ENCODE measurements around the gene RAB11B. TPM values are rescaled to one million over a fixed set of nuclear protein-coding genes. Genes with fewer than 3 reads are reported as not detected.
"Not testable (repeated sequence)": the region's sequence is repeated elsewhere in the genome, so short reads cannot be mapped to it uniquely, and the experiment has no call there.

The RAB11B gene
- 92.1 and 100 TPM in 2 replicates for total RNA-seq

- CTCF ChIA-PET = interaction anchor here (1.2 kb wide), 1 partner anchor 23 kb away, joined by 4 read pairs; the partner anchor contains the start of gene MARCHF2
- POLR2A ChIA-PET = interaction anchor here (0.5 to 2.2 kb wide), 12 partner anchors 10 to 688 kb away, joined by 3 to 17 read pairs (median 4); partner anchors contain the start of genes FCER2, HNRNPM, MARCHF2 and NDUFA7
- no peak for TF ChIP-seq CTCF (IDR thresholded peaks at IDR 0.05)
- peak within 1 kb of the TSS; percentile 94 for H3K27ac Mint-ChIP-seq
- peak within 1 kb of the TSS; percentile 95 for H3K4me3 Mint-ChIP-seq
- H3K4me1 Mint-ChIP-seq = peaks cover 27% of the 10 kb centered on the region
- H3K27me3 Mint-ChIP-seq = no peaks in the 10 kb centered on the region
- intact Hi-C loops (cut with micrococcal nuclease) = loop anchor here (1.0 to 10.0 kb wide), 7 partner anchors 23 to 470 kb away; partner anchors contain the start of genes HNRNPM, KANK3, MARCHF2 and NDUFA7
- peaks cover 12% of the 10 kb centered on the region for H3K36me3 Mint-ChIP-seq (ENCODE audit: low read depth)
- DNase-seq (peak; percentile 92), ATAC-seq (ENCODE audit: low read depth) (peak; percentile 88)
- peaks cover 3% of the 10 kb centered on the region for H3K9me3 Mint-ChIP-seq
Measured at GRCh38 chr19:8389891-8390616, at the start of gene RAB11B. Gene RAB11B (plus strand): TSS chr19:8390360. CDS start chr19:8390417, 57 bp downstream.

GRCh38 chr19:8341504-8341903, 48.7 kb upstream of the RAB11B start:
- not testable (repeated sequence) for H3K27ac Mint-ChIP-seq; ATAC-seq (ENCODE audit: low read depth); H3K36me3 Mint-ChIP-seq (ENCODE audit: low read depth); DNase-seq; H3K4me3 Mint-ChIP-seq; H3K4me1 Mint-ChIP-seq; H3K9me3 Mint-ChIP-seq
- H3K27me3 Mint-ChIP-seq = peaks cover 28% of the 10 kb centered on the region
- CTCF ChIA-PET = interaction anchor here (0.8 to 2.4 kb wide), 2 partner anchors 11 to 16 kb away, joined by 3 to 7 read pairs; no protein-coding TSS in a partner anchor
- POLR2A ChIA-PET = interaction anchor here (0.9 kb wide), 1 partner anchor 819 kb away, joined by 7 read pairs; the partner anchor contains the start of gene MCOLN1
- intact Hi-C loops (cut with micrococcal nuclease) = loop anchor here (5.0 kb wide), 2 partner anchors 51 to 171 kb away; partner anchors contain the start of genes RAB11B and ZNF414

- H3K27me3 Mint-ChIP-seq = peaks cover 25% of the 10 kb centered on the region
- H3K36me3 Mint-ChIP-seq (ENCODE audit: low read depth) = no peaks in the 10 kb centered on the region
- POLR2A ChIA-PET = interaction anchor here (0.6 kb wide), 1 partner anchor 11 kb away, joined by 6 read pairs; no protein-coding TSS in a partner anchor
- H3K4me3 Mint-ChIP-seq = no peak overlapping the region
- CTCF ChIA-PET = no interaction called here
- DNase-seq (no peak), ATAC-seq (ENCODE audit: low read depth) (no peak)
- H3K9me3 Mint-ChIP-seq = no peaks in the 10 kb centered on the region
- peaks cover 6% of the 10 kb centered on the region for H3K4me1 Mint-ChIP-seq
- intact Hi-C loops (cut with micrococcal nuclease) = loop anchor here (5.0 kb wide), 2 partner anchors 50 to 170 kb away; partner anchors contain the start of genes RAB11B and ZNF414
- no peak for TF ChIP-seq CTCF (IDR thresholded peaks at IDR 0.05)
- H3K27ac Mint-ChIP-seq = no peak overlapping the region
Measured at GRCh38 chr19:8342316-8342683, 47.9 kb upstream of the RAB11B start.

- DNase-seq (peak; percentile 74), ATAC-seq (ENCODE audit: low read depth) (peak; percentile 100)
- TF ChIP-seq CTCF (IDR thresholded peaks at IDR 0.05) = no peak
- Mint-ChIP-seq H3K4me3 (peak within 1 kb of the TSS; percentile 75), H3K36me3 (ENCODE audit: low read depth) (no peaks in the 10 kb centered on the region), H3K9me3 (no peaks in the 10 kb centered on the region), H3K27ac (no peak within 1 kb of the TSS), H3K4me1 (peaks cover 6% of the 10 kb centered on the region), H3K27me3 (peaks cover 21% of the 10 kb centered on the region)
- POLR2A ChIA-PET = interaction anchor here (0.6 kb wide), 1 partner anchor 11 kb away, joined by 6 read pairs; no protein-coding TSS in a partner anchor
- intact Hi-C loops (cut with micrococcal nuclease) = loop anchor here (1.0 to 5.0 kb wide), 3 partner anchors 35 to 169 kb away; partner anchors contain the start of genes CD320, RAB11B and ZNF414
- CTCF ChIA-PET = interaction anchor here (1.2 kb wide), 1 partner anchor 9 kb away, joined by 4 read pairs; no protein-coding TSS in a partner anchor
Measured at GRCh38 chr19:8342684-8343482, 47.3 kb upstream of the RAB11B start, which contains the start of gene KANK3. Gene KANK3 (minus strand): TSS chr19:8343262. CDS start chr19:8337828, 5,434 bp downstream.

GRCh38 chr19:8343483-8343844, 46.7 kb upstream of the RAB11B start:
- ATAC-seq (ENCODE audit: low read depth) (no peak), DNase-seq (no peak)
- Mint-ChIP-seq H3K27ac (no peak overlapping the region), H3K9me3 (no peaks in the 10 kb centered on the region), H3K36me3 (ENCODE audit: low read depth) (no peaks in the 10 kb centered on the region), H3K27me3 (peaks cover 17% of the 10 kb centered on the region), H3K4me1 (peaks cover 6% of the 10 kb centered on the region), H3K4me3 (peak overlapping the region; percentile 75)
- intact Hi-C loops (cut with micrococcal nuclease) = loop anchor here (1.0 to 5.0 kb wide), 3 partner anchors 35 to 169 kb away; partner anchors contain the start of genes CD320, RAB11B and ZNF414
- ChIA-PET CTCF (interaction anchor here (1.2 kb wide), 1 partner anchor 8 kb away, joined by 4 read pairs; no protein-coding TSS in a partner anchor), POLR2A (interaction anchor here (0.6 kb wide), 1 partner anchor 49 kb away, joined by 6 read pairs; no protein-coding TSS in a partner anchor)
- TF ChIP-seq CTCF (IDR thresholded peaks at IDR 0.05) = no peak

- H3K4me1 Mint-ChIP-seq; H3K9me3 Mint-ChIP-seq; DNase-seq; intact Hi-C loops (cut with micrococcal nuclease); ATAC-seq (ENCODE audit: low read depth); H3K27ac Mint-ChIP-seq; CTCF ChIA-PET; POLR2A ChIA-PET; H3K36me3 Mint-ChIP-seq (ENCODE audit: low read depth); H3K4me3 Mint-ChIP-seq: not testable (repeated sequence)
- peaks cover 19% of the 10 kb centered on the region for H3K27me3 Mint-ChIP-seq
Measured at GRCh38 chr19:8349629-8350372, 40.4 kb upstream of the RAB11B start.

Measured in activated B cell treated with CpG ODN at 0.5 μM for 24 hours (primary cell).